Neural cell (in vitro differentiated cells): ENCODE results near the gene DAZAP1. TPM values are rescaled to one million over a fixed set of nuclear protein-coding genes. Genes with fewer than 3 reads are reported as not detected.
A peak's percentile ranks its signal among the peaks of the same experiment; 100 is the strongest.

ENCODE experiments used
- H2AFZ ChIP-seq: fragments of 200-600, 300-800 bp; sonication (generic), shearing (Covaris generic); 2 replicates; pipeline ENCODE4 v1.6.0; 2014; ENCODE audit warnings: low read depth, mild to moderate bottlenecking, antibody characterized with exemption, low read length, moderate library complexity
- H3F3A ChIP-seq: fragments of 200-600 bp; shearing (Covaris generic); 2 replicates; pipeline ENCODE4 v1.6.1; 2016; ENCODE audit warnings: mild to moderate bottlenecking, moderate library complexity, mixed read lengths, antibody characterized with exemption, low read length; ENCODE audit not compliant: insufficient read depth, poor library complexity, severe bottlenecking
- H3K27ac ChIP-seq: fragments of 200-600, 300-800 bp; sonication (generic), shearing (Covaris generic); 2 replicates; pipeline ENCODE4 v1.5.1; 2014; ENCODE audit warnings: mild to moderate bottlenecking, low read length, moderate library complexity
- H3K27me3 ChIP-seq: fragments of 300-800, 200-600 bp; sonication (generic), shearing (Covaris generic); 2 replicates; pipeline ENCODE4 v1.6.0; 2014; ENCODE audit warnings: mild to moderate bottlenecking, low read depth, low read length, moderate library complexity; ENCODE audit not compliant: insufficient read depth
- H3K36me3 ChIP-seq: fragments of 300-800, 200-600 bp; sonication (generic), shearing (Covaris generic); 2 replicates; pipeline ENCODE4 v1.5.1; 2014; ENCODE audit warnings: mild to moderate bottlenecking, antibody characterized with exemption, low read length, moderate library complexity; ENCODE audit not compliant: insufficient read depth
- H3K4me2 ChIP-seq: fragments of 300-800, 200-600 bp; sonication (generic), shearing (Covaris generic); 2 replicates; pipeline ENCODE4 v1.6.0; 2014; ENCODE audit warnings: mild to moderate bottlenecking, low read length
- H3K4me3 ChIP-seq: fragments of 300-800, 200-600 bp; sonication (generic), shearing (Covaris generic); 2 replicates; pipeline ENCODE4 v1.5.1; 2014; ENCODE audit warnings: mild to moderate bottlenecking, low read length, moderate library complexity
- H3K79me2 ChIP-seq: fragments of 200-600 bp; shearing (Covaris generic); replicated peaks from 2 replicates; pipeline ENCODE4 v1.6.0; 2014; ENCODE audit warnings: mild to moderate bottlenecking, low read length, moderate library complexity; ENCODE audit not compliant: insufficient read depth
- H3K9ac ChIP-seq: fragments of 300-800, 200-600 bp; sonication (generic), shearing (Covaris generic); 2 replicates; pipeline ENCODE4 v1.6.1; 2016; ENCODE audit warnings: mild to moderate bottlenecking, low read length, mixed read lengths
- H3K9me2 ChIP-seq: fragments of 200-600 bp; shearing (Covaris generic); 2 replicates; pipeline ENCODE4 v1.6.1; 2016; ENCODE audit warnings: mild to moderate bottlenecking, low read length, mixed read lengths; ENCODE audit not compliant: insufficient read depth
- H3K9me3 ChIP-seq: fragments of 200-600, 300-800 bp; sonication (generic), shearing (Covaris generic); 2 replicates; pipeline ENCODE4 v1.6.1; 2016; ENCODE audit warnings: mild to moderate bottlenecking, mixed run types, low read length, moderate library complexity, mixed read lengths
- H4K20me1 ChIP-seq: fragments of 200-600 bp; shearing (Covaris generic); 2 replicates; pipeline ENCODE4 v1.6.1; 2016; ENCODE audit warnings: mild to moderate bottlenecking, mixed run types; ENCODE audit not compliant: insufficient read depth
- EP300 ChIP-seq: fragments of 450-650 bp; conservative IDR thresholded peaks from 2 replicates; pipeline ENCODE4 v1.6.1; 2014; ENCODE audit warnings: antibody characterized with exemption, mild to moderate bottlenecking, moderate library complexity; ENCODE audit not compliant: poor library complexity, severe bottlenecking
- EZH2 ChIP-seq: fragments of 200-600, 300-800 bp; shearing (Covaris generic), sonication (generic); IDR thresholded peaks from 2 replicates; pipeline ENCODE4 v1.6.1; 2014; ENCODE audit warnings: antibody characterized with exemption, low read length, borderline replicate concordance, mild to moderate bottlenecking; ENCODE audit not compliant: insufficient read depth, poor library complexity, severe bottlenecking
- MXI1 ChIP-seq: fragments of 450-650 bp; conservative IDR thresholded peaks from 2 replicates; pipeline ENCODE4 v1.6.1; 2014; ENCODE audit warnings: antibody characterized with exemption, mild to moderate bottlenecking; ENCODE audit not compliant: poor library complexity, severe bottlenecking
- POLR2AphosphoS5 ChIP-seq: IDR thresholded peaks from 2 replicates; pipeline ENCODE4 v1.6.1; 2012
- RAD21 ChIP-seq: fragments of 450-650 bp; conservative IDR thresholded peaks from 2 replicates; pipeline ENCODE4 v1.6.1; 2014; ENCODE audit warnings: antibody characterized with exemption, mild to moderate bottlenecking, moderate library complexity
- SMC3 ChIP-seq: fragments of 450-650 bp; conservative IDR thresholded peaks from 2 replicates; pipeline ENCODE4 v1.6.1; 2014; ENCODE audit warnings: antibody characterized with exemption, mild to moderate bottlenecking, moderate library complexity; ENCODE audit not compliant: poor library complexity
- TAF1 ChIP-seq: IDR thresholded peaks from 2 replicates; pipeline ENCODE4 v1.6.1; 2012; ENCODE audit warnings: low read depth
- polyA plus RNA-seq: library from polyadenylated mRNA; depleted of rRNA; stranded (reverse); fragments of >200 nt; gene quantifications from 2 replicates; pipeline ENCODE4 v1.2.3, GENCODE V29; 2014
- TF ChIP-seq, protein P1 (sequence below): IDR thresholded peaks from 2 replicates; pipeline ENCODE4 v1.6.1; 2012; ENCODE audit warnings: borderline replicate concordance
- TF ChIP-seq, protein P2 (sequence below): fragments of 450-650 bp; IDR thresholded peaks from 2 replicates; pipeline ENCODE4 v1.5.1; 2014; ENCODE audit warnings: antibody characterized with exemption, mild to moderate bottlenecking, moderate library complexity; ENCODE audit not compliant: poor library complexity, severe bottlenecking

DAZAP1 gene
- polyA plus RNA-seq, 1 donor from 2014 or later = 60.5 TPM

DNA sequence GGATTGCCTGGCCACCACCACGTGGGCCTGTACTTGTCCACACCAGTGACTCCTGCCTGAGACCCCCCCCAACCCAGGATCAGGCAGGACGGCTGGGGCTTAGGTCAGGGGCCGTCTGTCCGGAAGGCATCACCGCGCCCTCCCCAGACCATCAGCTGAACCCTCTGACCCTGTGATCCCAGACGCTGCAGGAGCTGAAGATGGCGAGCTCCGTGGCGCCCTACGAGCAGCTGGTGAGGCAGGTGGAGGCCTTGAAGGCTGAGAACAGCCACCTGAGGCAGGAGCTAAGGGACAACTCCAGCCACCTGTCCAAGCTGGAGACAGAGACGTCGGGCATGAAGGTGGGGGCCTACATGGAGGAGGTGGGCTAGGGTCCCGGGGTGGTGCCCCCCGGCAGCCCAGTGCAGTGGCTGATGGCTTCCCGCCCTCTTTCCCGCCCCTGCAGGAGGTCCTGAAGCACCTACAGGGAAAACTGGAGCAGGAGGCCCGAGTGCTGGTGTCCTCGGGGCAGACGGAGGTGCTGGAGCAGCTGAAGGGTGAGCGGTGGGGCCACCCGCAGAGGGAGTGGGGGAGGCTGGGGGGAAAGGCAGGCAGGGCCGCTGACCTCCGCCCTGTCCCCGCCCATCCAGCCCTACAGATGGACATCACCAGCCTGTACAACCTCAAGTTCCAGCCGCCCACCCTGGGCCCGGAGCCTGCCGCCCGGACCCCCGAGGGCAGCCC, 45.6 kb downstream of the DAZAP1 start:
- Histone ChIP-seq H3K27me3 (no peaks in the 10 kb centered on the region), H3K9me3 (no peaks in the 10 kb centered on the region), H3K79me2 (peaks cover 76% of the 10 kb centered on the region), H3K27ac (peak overlapping the region; percentile 98), H3K4me3 (peak overlapping the region; percentile 77), H3K36me3 (peaks cover 4% of the 10 kb centered on the region), H3F3A (no peaks in the 10 kb centered on the region), H3K9ac (peak overlapping the region; percentile 99), H3K9me2 (no peaks in the 10 kb centered on the region), H2AFZ (no peak overlapping the region), H3K4me2 (peak overlapping the region; percentile 98), H4K20me1 (peaks cover 24% of the 10 kb centered on the region)
- TF ChIP-seq MXI1 (no peak), RAD21 (no peak), POLR2AphosphoS5 (no peak), EZH2 (no peak), SMC3 (no peak), TAF1 (no peak), EP300 (no peak)
- TF ChIP-seq, protein P1, sequence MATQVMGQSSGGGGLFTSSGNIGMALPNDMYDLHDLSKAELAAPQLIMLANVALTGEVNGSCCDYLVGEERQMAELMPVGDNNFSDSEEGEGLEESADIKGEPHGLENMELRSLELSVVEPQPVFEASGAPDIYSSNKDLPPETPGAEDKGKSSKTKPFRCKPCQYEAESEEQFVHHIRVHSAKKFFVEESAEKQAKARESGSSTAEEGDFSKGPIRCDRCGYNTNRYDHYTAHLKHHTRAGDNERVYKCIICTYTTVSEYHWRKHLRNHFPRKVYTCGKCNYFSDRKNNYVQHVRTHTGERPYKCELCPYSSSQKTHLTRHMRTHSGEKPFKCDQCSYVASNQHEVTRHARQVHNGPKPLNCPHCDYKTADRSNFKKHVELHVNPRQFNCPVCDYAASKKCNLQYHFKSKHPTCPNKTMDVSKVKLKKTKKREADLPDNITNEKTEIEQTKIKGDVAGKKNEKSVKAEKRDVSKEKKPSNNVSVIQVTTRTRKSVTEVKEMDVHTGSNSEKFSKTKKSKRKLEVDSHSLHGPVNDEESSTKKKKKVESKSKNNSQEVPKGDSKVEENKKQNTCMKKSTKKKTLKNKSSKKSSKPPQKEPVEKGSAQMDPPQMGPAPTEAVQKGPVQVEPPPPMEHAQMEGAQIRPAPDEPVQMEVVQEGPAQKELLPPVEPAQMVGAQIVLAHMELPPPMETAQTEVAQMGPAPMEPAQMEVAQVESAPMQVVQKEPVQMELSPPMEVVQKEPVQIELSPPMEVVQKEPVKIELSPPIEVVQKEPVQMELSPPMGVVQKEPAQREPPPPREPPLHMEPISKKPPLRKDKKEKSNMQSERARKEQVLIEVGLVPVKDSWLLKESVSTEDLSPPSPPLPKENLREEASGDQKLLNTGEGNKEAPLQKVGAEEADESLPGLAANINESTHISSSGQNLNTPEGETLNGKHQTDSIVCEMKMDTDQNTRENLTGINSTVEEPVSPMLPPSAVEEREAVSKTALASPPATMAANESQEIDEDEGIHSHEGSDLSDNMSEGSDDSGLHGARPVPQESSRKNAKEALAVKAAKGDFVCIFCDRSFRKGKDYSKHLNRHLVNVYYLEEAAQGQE = no peak
- TF ChIP-seq, protein P2, sequence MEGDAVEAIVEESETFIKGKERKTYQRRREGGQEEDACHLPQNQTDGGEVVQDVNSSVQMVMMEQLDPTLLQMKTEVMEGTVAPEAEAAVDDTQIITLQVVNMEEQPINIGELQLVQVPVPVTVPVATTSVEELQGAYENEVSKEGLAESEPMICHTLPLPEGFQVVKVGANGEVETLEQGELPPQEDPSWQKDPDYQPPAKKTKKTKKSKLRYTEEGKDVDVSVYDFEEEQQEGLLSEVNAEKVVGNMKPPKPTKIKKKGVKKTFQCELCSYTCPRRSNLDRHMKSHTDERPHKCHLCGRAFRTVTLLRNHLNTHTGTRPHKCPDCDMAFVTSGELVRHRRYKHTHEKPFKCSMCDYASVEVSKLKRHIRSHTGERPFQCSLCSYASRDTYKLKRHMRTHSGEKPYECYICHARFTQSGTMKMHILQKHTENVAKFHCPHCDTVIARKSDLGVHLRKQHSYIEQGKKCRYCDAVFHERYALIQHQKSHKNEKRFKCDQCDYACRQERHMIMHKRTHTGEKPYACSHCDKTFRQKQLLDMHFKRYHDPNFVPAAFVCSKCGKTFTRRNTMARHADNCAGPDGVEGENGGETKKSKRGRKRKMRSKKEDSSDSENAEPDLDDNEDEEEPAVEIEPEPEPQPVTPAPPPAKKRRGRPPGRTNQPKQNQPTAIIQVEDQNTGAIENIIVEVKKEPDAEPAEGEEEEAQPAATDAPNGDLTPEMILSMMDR = no peak

DNA sequence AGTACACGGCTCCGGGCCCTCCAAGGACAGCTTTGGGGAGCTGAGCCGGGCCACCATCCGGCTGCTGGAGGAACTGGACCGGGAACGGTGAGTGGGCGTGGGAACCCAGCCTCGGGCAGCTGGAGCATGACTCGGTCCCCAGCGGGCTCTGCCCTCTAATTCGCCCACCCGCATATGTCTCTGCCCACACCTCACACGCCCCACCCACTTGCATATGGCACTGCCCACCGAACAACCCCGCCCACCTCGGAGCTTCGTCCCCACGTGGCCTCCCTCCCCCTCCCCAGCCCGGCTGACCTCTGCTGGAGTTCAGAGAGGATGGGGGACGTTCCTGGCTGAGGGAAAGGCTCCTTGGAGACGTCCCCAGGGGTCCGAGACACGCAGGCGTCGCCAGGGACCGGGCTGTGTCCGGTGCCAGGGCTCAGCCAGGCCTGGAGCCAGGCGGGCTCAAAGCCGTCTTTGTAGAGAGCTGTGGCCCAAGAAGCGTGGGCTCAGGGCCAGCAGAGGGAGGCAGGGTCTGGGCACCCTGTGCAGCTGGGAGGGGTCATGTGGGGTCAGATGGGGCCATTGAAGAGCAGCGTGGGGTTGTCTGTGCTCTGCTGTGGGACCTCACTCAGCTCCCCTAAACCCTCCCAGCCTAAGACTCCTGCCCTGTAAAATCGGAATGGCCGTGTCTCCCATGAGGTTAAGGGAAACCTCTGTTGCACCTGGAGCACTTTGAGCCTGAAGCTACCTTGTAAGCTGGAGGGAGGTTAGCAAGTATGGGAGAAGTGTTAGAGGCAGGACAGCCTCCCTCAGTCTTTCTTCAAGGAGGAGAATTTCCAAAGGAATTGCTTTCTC, 46.4 kb downstream of the DAZAP1 start:
- H3K36me3 ChIP-seq = peaks cover 4% of the 10 kb centered on the region
- H3K9ac ChIP-seq = peak overlapping the region; percentile 99
- H3K4me2 ChIP-seq = no peak overlapping the region
- peaks cover 74% of the 10 kb centered on the region for H3K79me2 ChIP-seq
- H3K27ac ChIP-seq = no peak overlapping the region
- no peaks in the 10 kb centered on the region for H3K27me3 ChIP-seq
- no peak overlapping the region for H2AFZ ChIP-seq
- no peaks in the 10 kb centered on the region for H3K9me3 ChIP-seq
- H3K9me2 ChIP-seq = no peaks in the 10 kb centered on the region
- no peaks in the 10 kb centered on the region for H3F3A ChIP-seq
- H4K20me1 ChIP-seq = peaks cover 30% of the 10 kb centered on the region
- H3K4me3 ChIP-seq = peak overlapping the region; percentile 77
- TF ChIP-seq, protein P1 = no peak
- no peak for TF ChIP-seq EZH2
- TF ChIP-seq SMC3 = no peak
- no peak for TF ChIP-seq EP300
- TF ChIP-seq POLR2AphosphoS5 = no peak
- TF ChIP-seq, protein P2 = no peak
- TF ChIP-seq MXI1 = no peak
- no peak for TF ChIP-seq TAF1
- no peak for TF ChIP-seq RAD21
